Fibroblast of lung (primary cell): Measurements from ENCODE around the gene MNT.

ENCODE experiments used
- EZH2 ChIP-seq: IDR thresholded peaks from 2 replicates; pipeline ENCODE4 v1.5.1; 2012; ENCODE audit warnings: low read length, control low read depth, mild to moderate bottlenecking; ENCODE audit errors: missing control alignments
- TF ChIP-seq, protein P1 (sequence below), 2 donors: IDR thresholded peaks in 1 of 2; conservative IDR thresholded peaks in 1 of 2; 1 replicate in 1 of 2; 2 replicates in 1 of 2; pipeline ENCODE4 v1.5.1; 2011 to 2012; ENCODE audit warnings: low read length in 2 of 2, control low read depth in 1 of 2, inconsistent platforms in 1 of 2, low read depth in 1 of 2, mild to moderate bottlenecking in 1 of 2

DNA sequence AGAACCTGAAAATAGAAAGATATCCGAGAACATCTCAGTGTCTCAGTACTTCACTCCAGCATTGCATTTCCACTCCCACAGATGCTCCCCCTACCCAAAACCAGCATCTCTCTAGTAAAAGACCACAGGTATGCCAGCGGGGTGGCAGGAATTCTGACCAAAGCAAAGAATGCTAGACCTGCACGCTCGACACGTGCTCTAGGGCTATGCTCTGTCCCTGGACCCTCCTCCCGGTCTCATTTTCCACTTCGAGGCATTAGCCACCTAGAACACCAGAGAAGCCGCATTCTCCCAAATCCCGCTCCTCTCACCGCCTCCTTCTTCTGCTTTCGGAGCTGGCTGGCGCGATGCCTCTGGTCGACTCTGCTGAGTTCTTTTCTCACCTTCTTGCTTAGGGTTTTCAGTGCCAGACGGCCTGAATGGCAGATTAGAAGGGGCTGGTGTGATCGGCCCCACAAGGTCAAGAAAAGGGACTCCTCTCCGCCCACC is 65.1 kb downstream of the MNT start:
- TF ChIP-seq, protein P1, sequence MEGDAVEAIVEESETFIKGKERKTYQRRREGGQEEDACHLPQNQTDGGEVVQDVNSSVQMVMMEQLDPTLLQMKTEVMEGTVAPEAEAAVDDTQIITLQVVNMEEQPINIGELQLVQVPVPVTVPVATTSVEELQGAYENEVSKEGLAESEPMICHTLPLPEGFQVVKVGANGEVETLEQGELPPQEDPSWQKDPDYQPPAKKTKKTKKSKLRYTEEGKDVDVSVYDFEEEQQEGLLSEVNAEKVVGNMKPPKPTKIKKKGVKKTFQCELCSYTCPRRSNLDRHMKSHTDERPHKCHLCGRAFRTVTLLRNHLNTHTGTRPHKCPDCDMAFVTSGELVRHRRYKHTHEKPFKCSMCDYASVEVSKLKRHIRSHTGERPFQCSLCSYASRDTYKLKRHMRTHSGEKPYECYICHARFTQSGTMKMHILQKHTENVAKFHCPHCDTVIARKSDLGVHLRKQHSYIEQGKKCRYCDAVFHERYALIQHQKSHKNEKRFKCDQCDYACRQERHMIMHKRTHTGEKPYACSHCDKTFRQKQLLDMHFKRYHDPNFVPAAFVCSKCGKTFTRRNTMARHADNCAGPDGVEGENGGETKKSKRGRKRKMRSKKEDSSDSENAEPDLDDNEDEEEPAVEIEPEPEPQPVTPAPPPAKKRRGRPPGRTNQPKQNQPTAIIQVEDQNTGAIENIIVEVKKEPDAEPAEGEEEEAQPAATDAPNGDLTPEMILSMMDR (conservative IDR thresholded peaks at IDR 0.05 in 1 of 2, IDR thresholded peaks at IDR 0.05 in 1 of 2; ENCODE audit: low read depth in 1 of 2, low read length in 2 of 2): no peak
- no peak for TF ChIP-seq EZH2
